Activated CD8-positive, alpha-beta memory T cell treated with anti-CD3 and anti-CD28 coated beads for 1 hour (primary cell): ENCODE data around the gene FLNB.

ENCODE experiments used
- DNase-seq, 2 donors: peaks; one replicate each; pipeline ENCODE4 v3.0.0-alpha.2; 2020; ENCODE audit warnings: low read depth in 1 of 2; ENCODE audit errors: extremely low read depth in 1 of 2

Gene FLNB

GRCh38 chr3:58006661-58007060, 1.6 kb upstream of the FLNB start:
- DNase-seq, result no peak

- no peak for DNase-seq
Observed at GRCh38 chr3:58009026-58009748, 965 bp downstream of the FLNB start.

DNA sequence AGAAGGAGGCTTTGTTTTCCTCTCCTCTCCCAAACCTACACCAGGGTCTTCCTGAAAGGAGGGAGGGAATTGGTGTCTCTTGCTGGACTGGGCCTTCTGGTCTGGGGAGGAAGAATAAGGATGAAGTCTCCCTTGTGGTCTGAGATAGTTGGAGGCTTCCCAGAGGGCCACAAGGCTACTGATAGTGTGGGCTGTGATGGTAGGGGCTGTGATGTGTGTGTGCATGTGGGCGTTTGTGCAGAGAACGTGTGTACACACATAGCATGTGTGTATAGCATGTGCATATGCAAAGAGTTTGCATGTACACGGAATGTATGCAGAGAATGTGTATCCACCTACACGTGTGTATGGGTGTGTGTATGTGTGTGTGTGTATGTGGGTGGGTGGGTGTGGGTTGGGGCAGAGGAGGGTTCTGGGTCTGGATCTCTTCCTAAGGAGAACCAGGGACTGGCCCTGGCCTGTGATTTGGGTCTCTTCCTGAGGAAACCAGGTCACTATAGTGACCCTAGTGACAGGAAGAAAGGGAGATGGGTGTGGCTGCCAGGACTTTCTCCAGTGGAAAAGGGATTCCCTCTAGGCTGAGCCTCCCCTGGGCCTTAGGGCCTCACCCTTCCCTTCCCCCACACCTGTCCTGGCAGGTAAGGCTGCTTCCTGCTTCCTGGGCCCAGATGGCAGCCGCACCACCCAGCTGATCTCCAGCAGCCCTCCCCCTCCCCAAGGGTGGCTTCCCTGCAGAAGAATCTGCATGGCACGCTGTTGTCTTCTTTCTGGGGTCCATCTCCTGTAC, 1.7 kb downstream of the FLNB start:
- no peak for DNase-seq

- DNase-seq, result no peak
Observed at GRCh38 chr3:58010562-58010961, 2.3 kb downstream of the FLNB start.

- DNase-seq, result no peak
Observed at GRCh38 chr3:58011580-58011979, 3.4 kb downstream of the FLNB start.

DNA sequence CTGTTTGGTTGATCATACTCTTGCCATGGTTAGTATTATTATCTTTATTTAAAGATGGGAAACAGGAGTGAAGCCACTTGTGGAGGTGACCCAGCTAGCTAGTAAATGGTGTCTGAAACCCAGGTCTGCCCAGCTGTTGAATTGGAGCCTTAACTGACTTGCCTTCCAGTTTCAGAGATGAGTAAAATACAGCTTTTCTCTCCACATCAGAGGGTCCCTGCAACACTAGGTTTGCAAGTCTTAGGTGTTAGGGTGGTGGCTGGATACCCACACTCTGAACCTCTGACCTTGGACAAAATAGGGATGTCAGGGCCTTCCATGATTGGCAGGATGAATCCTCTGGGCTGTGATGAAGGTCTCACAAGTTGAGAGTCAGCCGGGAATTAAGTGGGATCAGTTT, 4.1 kb downstream of the FLNB start:
- DNase-seq, result no peak

GRCh38 chr3:58013099-58013498, 4.9 kb downstream of the FLNB start:
- DNase-seq, result no peak

DNA sequence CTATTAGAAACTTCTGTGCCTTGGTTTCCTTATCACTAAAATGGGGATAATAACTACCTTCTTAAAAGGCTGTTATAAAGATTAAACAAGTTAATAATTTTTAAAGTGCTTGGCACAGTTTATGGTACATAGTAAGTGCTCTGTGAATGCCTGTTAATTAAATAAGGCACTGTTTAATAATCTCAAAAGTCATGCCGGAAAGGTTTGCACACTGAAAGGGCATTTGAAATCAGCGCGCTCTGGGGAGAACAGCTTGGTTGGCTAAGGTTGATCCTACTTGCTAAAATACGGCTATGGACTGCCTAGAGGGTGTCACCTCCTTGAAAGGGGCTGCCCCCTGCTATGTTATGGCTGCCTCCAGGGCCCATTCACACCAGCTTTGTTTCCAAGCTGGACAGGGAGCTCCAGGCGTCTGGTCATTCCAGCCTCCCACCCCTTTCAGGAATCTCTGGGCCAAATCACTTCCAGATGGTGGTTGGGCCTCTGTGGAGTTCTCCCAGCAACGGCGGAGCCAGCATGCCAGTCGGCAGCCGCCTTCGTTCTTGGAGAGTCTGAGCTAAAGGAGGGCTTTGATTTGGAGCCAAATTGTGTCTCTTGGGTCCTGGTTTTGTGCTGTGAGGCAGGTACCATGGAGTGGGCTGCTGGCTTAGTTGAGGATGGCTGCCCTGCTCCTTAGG, 5.9 kb downstream of the FLNB start:
- no peak for DNase-seq

DNA sequence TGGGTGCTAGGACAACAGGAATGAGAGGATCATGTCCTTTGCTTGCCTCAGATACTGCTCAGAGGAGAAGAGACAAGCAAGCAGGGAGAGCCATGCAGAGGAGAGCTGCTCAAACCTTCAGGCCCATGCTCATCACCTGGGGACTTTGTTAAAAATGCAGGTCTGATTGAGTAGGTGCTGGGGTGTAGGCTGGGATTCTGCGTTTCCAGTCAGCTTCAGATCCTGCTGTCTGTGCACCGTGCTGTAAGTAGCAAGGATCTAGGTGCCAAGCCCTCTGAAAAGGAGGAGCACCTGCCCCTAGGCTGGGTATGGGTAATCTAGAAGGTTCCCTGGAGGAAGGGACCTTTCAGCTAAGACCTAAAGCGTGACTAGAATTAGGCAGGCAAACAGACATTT, 7.3 kb downstream of the FLNB start:
- DNase-seq, result no peak

DNA sequence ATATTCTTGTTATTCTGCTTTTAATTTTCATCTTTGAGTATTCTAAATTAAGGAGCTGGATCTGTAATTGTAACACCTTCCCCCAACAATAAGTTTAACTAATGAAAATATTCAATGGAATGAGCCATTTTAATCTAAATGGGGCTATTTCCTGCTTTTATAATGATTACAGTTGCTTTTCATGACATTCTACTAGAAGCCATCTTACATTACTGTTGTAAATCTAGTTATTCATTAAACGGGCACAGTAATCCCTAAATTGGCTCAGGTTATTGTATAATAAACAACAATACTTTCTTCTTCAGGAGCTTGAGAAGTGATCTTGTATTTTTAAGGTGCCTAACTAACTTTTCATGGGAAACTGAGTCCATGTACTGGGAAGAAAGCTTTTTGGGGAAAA, 8.5 kb downstream of the FLNB start:
- DNase-seq, result no peak

GRCh38 chr3:58018892-58019742, 10.9 kb downstream of the FLNB start:
- no peak for DNase-seq

DNA sequence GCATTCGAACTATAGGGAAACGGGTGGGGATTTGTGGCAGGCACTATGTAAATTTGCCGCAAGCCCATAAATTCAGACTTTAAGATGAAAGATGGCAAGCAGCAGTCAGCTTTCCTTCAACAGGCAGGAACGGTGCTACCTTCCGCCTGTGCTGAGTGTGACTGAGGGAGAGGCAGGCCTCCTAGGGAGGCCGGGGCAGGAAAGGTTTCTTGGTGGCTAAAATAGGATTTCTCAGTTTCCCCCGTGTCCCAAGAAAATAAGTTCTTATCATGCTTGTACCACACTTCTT, 12.5 kb downstream of the FLNB start:
- DNase-seq, result no peak

- no peak for DNase-seq
Observed at GRCh38 chr3:58021072-58021959, 13.1 kb downstream of the FLNB start.

- DNase-seq, result no peak
Observed at GRCh38 chr3:58021962-58022361, 13.7 kb downstream of the FLNB start.

DNA sequence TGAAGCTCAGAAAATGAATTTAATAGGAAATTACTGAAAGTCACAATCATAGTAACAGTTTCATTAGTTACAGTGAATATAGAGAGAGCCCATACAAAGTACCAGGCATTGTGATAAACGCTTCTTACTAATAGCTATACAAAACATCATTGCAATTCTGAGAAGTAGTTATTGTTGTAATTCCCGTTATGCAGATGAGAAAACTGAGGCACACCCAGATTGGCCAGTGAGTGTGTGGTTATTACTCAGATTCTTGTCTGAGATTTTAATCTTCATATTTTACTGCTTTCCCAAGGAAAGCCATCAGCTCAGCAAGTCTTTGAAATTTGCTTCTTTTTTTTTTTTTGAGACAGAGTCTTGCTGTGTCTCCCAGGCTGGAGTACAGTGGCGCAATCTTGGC, 14.3 kb downstream of the FLNB start:
- DNase-seq, result no peak

DNA sequence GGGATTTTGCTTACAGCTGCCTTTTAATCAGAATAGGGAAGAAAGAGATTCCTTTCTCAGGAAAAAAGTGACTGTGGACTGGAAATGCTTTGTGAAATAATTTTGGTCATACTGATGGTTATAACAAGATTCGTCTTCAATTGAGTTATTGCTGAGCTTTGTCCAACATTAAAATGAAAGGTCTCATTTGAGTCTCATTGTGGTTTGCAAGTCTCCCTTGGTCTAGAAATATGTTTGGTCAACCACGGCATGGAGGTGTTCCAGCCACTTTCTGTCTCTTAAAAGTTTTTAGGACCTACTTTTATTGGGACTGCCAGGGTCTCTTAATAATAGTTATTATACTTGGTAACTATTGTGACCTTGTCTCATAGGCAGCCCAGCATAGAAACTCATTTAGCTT, 15.3 kb downstream of the FLNB start:
- no peak for DNase-seq

DNA sequence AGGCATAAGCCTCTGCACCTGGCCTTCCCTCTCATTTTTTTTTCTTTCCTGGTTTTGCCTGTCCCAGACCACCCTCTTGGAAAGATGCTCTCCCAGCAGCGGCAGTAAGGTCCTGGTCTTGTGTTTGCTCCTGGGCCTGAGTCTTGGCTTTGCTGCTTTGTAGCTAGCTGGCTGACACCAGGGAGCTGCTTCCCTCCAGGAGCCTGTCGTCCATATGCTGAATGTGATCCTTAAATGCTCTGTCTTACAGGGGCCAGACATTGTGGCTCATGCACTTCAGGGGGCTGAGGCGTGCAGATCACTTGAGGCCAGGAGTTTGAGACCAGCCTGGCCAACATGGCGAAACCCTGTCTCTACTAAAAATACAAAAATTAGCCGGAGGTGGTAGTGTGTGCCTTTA, 17.2 kb downstream of the FLNB start:
- no peak for DNase-seq

GRCh38 chr3:58025837-58026569, 17.8 kb downstream of the FLNB start:
- no peak for DNase-seq

DNA sequence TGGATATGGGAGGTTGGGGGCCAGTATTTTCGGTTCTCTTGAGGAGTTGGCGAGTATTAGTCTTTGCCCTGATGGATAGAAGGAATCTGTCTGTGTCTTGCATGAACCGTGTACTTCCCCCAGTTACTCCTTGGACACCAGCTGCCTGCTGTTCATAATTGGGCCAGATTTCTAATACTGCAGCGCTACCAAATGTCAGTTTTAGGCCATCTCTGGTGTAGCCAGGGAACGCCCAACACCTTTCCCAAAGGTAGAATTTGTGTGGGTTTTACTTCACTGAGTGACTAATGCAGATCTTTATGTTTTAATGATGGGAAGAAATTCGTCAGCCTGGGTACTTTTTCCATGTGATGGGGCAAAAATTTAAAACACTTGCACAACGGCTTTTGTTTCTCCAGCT, 18.4 kb downstream of the FLNB start:
- no peak for DNase-seq
